Testis (tissue), 3 donors: ENCODE measurements around the gene RET. TPM values are rescaled to one million over a fixed set of nuclear protein-coding genes. Genes with fewer than 3 reads are reported as not detected.
A peak's percentile ranks its signal among the peaks of the same experiment; 100 is the strongest.

Experiments used
- DNase-seq: peaks from one replicate; pipeline ENCODE4 v3.0.0-alpha.2; 2019
- H3K27ac ChIP-seq, 2 donors: fragments of 200-600 bp; sonication (generic); one replicate each; pipeline ENCODE4 v1.5.1; 2019
- H3K27me3 ChIP-seq: fragments of 200-600 bp; sonication (generic); one replicate; pipeline ENCODE4 v1.5.1; 2019
- H3K36me3 ChIP-seq: fragments of 200-600 bp; sonication (generic); one replicate; pipeline ENCODE4 v1.5.1; 2017; ENCODE audit warnings: low read depth; ENCODE audit errors: missing control alignments
- H3K4me1 ChIP-seq: fragments of 200-600 bp; sonication (generic); one replicate; pipeline ENCODE4 v1.5.1; 2019
- H3K4me3 ChIP-seq, 2 donors: fragments of 200-600 bp; sonication (generic); one replicate each; pipeline ENCODE4 v1.5.1; 2017 to 2019
- H3K9me3 ChIP-seq: fragments of 200-600 bp; sonication (generic); one replicate; pipeline ENCODE4 v1.5.1; 2017
- CTCF ChIP-seq, 3 experiments: fragments of 450-650 bp in 2 of 3; fragments of 200-600 bp in 1 of 3; sonication (generic) in 1 of 3; IDR thresholded peaks; one replicate each; pipeline ENCODE4 v1.5.1; 2016 to 2019; ENCODE audit warnings: antibody characterized with exemption in 3 of 3, mild to moderate bottlenecking in 2 of 3, moderate library complexity in 1 of 3
- POLR2A ChIP-seq: fragments of 450-650 bp; IDR thresholded peaks from one replicate; pipeline ENCODE4 v1.6.1; 2017; ENCODE audit warnings: antibody characterized with exemption, mild to moderate bottlenecking, moderate library complexity
- WGBS, 2 donors: methylation state at CpG; one replicate each; pipeline ENCODE4 v1.1.5; 2018; 5-methylcytosine and 5-hydroxymethylcytosine counted together
- intact Hi-C: fragments of 100-400 bp; cut with DNase I; formaldehyde crosslinking; loops from one replicate; pipeline ENCODE4 v1.15.1; 2023; ENCODE audit warnings: low total_unique reads
- polyA plus RNA-seq: library from polyadenylated mRNA; stranded (reverse); fragments of 350-450 nt; fragmentation: Illumina TruSeq; extraction: RNeasy Lipid Tissue Mini Kit (QIAGEN cat#74804); gene quantifications from one replicate; pipeline ENCODE4 v1.2.3, GENCODE V29; 2014; ENCODE audit warnings: low read depth, low replicate concordance; ENCODE audit not compliant: insufficient read depth
- total RNA-seq, 2 donors: library from RNA; depleted of rRNA; stranded (reverse); fragments of >200 nt; gene quantifications; one replicate each; pipeline ENCODE4 v1.2.3, GENCODE V29; 2016

The RET gene
- total and polyA plus RNA-seq, 3 donors from 2014 or later = 5.1 to 9.5 (median 7.3) TPM

- no peak overlapping the region for H3K4me3 ChIP-seq
- no peak overlapping the region for H3K27ac ChIP-seq
- H3K9me3 ChIP-seq = no peaks in the 10 kb centered on the region
- WGBS, 2 donors = 94 to 97% methylated on average over 9 of the region's 9 CpGs
- no peak for DNase-seq
- H3K27me3 ChIP-seq = no peaks in the 10 kb centered on the region
- H3K36me3 ChIP-seq = no peaks in the 10 kb centered on the region
- TF ChIP-seq CTCF (IDR thresholded peaks at IDR 0.05) = no peak
- TF ChIP-seq POLR2A = no peak
- intact Hi-C loops = no loop called here
- no peaks in the 10 kb centered on the region for H3K4me1 ChIP-seq
Measured at GRCh38 chr10:43124574-43125273, 47.9 kb downstream of the RET start.

GRCh38 chr10:43125274-43125845 lies 48.5 kb downstream of the RET start:
- intact Hi-C loops = no loop called here
- 85 to 91% methylated on average over 8 of the region's 8 CpGs for WGBS, 2 donors

GRCh38 chr10:43125881-43126731 lies 49.2 kb downstream of the RET start:
- H3K27me3 ChIP-seq = no peaks in the 10 kb centered on the region
- intact Hi-C loops = no loop called here
- no peak overlapping the region for H3K27ac ChIP-seq
- H3K4me3 ChIP-seq = no peak overlapping the region
- no peaks in the 10 kb centered on the region for H3K4me1 ChIP-seq
- 83 to 88% methylated on average over 17 to 23 of the region's 23 CpGs for WGBS, 2 donors
- H3K9me3 ChIP-seq = no peaks in the 10 kb centered on the region
- no peaks in the 10 kb centered on the region for H3K36me3 ChIP-seq
- TF ChIP-seq POLR2A = no peak
- TF ChIP-seq CTCF (IDR thresholded peaks at IDR 0.05) = no peak
- DNase-seq = peak; percentile 5

More at GRCh38 chr10:43125274-43125845, 48.5 kb downstream of the RET start:
- Histone ChIP-seq H3K27me3 (no peaks in the 10 kb centered on the region), H3K27ac (no peak overlapping the region), H3K9me3 (no peaks in the 10 kb centered on the region), H3K4me1 (no peaks in the 10 kb centered on the region), H3K4me3 (no peak overlapping the region), H3K36me3 (no peaks in the 10 kb centered on the region)
- DNase-seq = no peak
- TF ChIP-seq CTCF (IDR thresholded peaks at IDR 0.05) (no peak), POLR2A (no peak)

- DNase-seq = peak; percentile 2
- Histone ChIP-seq H3K36me3 (no peaks in the 10 kb centered on the region), H3K9me3 (no peaks in the 10 kb centered on the region), H3K27me3 (no peaks in the 10 kb centered on the region), H3K27ac (no peak overlapping the region), H3K4me1 (no peaks in the 10 kb centered on the region), H3K4me3 (no peak overlapping the region)
- no peak for TF ChIP-seq CTCF (IDR thresholded peaks at IDR 0.05)
- TF ChIP-seq POLR2A = no peak
- intact Hi-C loops = no loop called here
- 78 to 80% methylated on average over 7 of the region's 7 CpGs for WGBS, 2 donors
Measured at GRCh38 chr10:43126759-43127424, 50.0 kb downstream of the RET start.
